ENCODE measurements around the gene THSD4.
"Not testable (repeated sequence)": the region's sequence is repeated elsewhere in the genome, so short reads cannot be mapped to it uniquely, and the experiment has no call there.

The THSD4 gene

GRCh38 chr15:71189718-71190117 is 74.4 kb downstream of the THSD4 start:
- DNase-seq = no peak

DNA sequence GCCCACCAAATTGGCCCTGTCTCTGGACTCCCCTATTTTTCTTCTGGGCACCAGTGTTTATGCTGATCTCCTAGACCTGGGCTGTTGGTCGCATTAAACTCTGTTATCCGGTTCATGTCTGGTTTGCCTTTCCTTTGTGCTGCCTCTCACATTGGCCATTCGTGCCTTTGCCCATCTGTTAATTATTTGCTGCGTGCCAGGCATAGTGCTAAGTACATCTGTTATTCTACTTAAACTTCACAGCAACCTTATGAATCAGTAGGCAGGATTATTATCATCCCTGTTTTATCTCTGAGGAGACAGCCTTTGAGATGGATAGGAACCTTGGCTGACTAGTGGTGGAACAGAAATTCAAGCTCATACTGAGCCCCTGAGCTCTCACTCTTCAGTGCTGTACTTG is 76.0 kb downstream of the THSD4 start:
- DNase-seq = no peak

GRCh38 chr15:71192816-71193215 is 77.5 kb downstream of the THSD4 start:
- no peak for DNase-seq

- DNase-seq = no peak
These were observed 79.0 kb downstream of the THSD4 start for GRCh38 chr15:71194286-71194685.

DNA sequence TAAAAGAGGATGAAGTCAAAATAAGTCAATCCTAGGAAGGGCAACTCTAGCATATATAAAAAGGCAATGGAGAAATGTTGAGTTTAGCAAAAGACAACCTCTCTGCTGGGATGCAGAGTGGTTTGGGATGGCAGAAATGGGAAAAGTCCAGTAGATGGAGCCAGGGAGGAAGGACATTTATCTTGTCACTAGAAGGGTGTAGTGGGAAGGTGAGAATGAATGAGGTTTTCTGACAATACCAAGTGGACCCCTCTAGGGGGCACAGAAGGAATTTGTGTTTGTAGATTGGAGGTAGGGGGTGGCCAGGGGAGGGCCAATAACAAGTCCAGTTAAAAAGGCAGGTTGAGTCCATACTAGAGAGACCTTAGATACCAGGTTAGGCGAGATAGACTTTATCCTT is 80.0 kb downstream of the THSD4 start:
- no peak for DNase-seq

GRCh38 chr15:71197620-71198019 is 82.3 kb downstream of the THSD4 start:
- no peak for DNase-seq

DNA sequence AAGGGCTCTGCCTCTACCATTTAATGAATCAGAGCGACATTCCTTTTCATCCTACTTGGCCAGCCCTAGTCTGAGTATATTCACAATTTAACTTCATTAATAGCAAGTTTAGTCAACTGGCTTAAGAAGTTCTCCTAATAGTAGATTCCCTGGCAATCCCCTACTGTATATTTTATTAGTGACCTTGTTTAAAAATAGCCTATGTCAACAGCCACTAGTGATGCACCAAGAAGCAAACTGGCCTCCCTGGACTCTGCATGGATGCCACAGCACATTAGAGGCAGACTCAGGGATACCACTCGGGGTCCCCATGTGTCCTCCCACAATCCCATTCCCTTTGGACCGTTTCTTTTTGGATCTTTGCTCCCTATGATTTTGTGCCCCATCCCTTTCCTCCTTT is 83.6 kb downstream of the THSD4 start:
- DNase-seq = no peak

DNA sequence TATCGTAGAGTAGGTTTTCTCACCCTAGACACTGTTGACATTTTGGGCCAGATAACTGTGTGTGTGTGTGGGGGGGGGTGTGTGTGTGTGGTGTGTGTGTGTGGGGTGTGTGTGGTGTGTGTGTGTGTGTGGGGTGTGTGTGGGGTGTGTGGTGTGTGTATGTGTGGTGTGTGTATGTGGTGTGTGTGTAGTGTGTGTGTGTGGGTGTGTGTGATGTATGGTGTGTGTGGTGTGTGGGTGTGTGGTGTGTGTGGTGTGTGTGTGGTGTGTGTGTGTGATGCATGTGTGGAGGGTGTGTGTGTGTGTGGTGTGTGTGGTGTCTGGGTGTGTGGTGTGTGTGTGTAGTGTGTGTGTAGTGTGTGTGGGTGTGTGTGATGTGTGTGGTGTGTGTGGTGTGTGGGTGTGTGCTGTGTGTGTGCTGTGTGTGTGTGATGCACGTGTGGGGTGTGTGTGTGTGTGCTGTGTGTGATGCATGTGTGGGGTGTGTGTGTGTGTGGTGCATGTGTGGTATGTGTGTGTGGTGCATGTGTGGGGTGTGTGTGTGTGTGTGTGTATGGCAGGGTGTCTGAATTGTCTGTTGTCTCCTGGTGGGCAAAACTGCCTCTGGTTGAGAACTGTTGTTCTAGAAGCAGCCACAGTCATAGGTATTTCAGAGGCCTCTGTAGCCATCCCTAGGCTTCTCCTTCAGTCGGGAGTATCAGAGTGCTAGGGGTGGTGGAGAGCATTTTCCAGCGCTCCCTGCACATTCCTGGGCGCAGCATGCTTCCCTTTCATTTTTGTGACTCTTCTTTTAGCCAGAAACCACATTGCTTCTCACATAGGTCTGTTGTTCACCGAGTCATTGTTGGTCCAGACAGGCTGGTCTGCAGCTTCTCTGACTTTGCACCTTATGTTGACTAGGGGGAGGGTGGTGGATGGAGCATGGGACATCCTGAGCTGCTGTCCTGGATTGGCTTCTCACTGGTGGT is 84.4 kb downstream of the THSD4 start:
- no peak for DNase-seq

DNA sequence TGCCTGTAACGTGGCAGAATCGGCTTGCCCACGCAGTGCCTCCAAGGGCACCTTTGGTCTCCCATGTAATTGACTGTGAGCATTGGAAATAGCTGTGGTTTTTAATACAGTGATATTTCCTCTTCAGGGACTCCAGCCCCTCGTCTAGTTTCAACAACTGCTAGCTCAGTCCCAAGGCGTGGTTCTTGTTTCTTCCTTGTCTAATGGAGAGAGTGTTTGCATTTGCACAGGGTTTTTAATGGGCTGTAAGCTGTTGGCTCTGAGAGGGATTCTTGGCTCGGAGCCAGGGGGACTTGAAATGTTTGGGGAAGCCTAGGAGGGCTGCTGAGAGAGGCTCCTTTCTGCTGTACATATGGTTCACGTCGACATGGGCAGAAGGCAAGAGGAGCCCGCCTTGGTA is 86.2 kb downstream of the THSD4 start:
- DNase-seq = no peak

- DNase-seq = no peak
These were observed 87.4 kb downstream of the THSD4 start for GRCh38 chr15:71202712-71203111.

- DNase-seq = no peak
These were observed 88.6 kb downstream of the THSD4 start for GRCh38 chr15:71203586-71204474.

DNA sequence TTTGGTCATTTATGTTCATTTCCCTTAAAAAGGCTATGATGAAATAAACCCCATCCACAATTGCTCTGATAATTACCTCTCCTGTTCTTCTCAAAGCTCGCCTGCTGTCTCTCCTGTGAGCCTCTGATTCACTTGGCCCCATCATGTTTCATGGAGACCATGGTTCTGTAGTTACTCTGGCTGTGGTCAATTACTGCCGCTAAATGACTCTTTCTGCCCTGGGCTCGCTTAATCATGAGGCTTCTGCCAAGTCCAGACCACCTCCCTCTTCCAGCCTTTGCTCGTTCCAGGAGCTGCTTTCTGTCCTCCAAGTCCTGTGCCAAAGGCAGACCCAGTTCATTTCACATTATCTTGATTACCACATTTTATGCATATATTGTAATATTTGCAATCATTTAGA is 91.9 kb downstream of the THSD4 start:
- no peak for DNase-seq

DNA sequence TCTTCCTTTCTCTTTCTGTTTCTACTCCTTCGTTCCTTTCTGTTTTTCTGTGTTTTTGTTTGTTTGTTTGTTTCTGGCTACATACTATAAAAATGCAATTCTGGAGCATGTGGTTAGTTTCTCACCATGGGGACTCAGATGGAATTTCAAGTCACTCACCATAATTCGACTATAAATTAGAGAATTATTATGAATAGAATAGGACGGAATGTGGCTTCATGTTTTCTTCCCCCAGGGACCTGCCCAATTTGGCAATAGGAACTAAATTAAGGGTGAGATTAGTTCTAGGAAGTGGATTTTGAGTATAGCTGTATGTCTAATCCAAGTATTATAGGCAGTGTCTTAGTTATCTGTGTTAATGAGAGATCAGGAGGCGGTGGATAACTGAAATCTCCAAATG is 96.9 kb downstream of the THSD4 start:
- no peak for DNase-seq

DNA sequence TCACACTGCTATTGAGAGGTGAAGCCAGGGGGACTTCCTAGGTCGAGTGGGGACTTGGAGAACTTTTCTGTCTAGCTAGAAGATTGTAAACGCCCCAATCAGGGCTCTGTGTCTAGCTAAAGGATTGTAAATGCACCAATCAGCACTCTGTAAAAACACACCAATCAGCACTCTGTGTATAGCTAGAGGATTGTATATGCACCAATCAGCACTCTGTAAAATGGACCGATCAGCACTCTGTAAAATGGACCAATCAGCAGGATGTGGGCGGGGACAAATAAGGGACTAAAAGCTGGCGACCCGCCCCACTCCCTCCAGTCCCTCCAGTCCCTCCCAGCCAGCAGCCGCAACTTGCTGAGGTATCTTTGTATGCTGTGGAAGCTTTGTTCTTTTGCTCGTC is 98.7 kb downstream of the THSD4 start:
- not testable (repeated sequence) for DNase-seq

- no peak for DNase-seq
These were observed 100.0 kb downstream of the THSD4 start for GRCh38 chr15:71215126-71215894.

- DNase-seq = no peak
These were observed 103.1 kb downstream of the THSD4 start for GRCh38 chr15:71218272-71218805.

DNA sequence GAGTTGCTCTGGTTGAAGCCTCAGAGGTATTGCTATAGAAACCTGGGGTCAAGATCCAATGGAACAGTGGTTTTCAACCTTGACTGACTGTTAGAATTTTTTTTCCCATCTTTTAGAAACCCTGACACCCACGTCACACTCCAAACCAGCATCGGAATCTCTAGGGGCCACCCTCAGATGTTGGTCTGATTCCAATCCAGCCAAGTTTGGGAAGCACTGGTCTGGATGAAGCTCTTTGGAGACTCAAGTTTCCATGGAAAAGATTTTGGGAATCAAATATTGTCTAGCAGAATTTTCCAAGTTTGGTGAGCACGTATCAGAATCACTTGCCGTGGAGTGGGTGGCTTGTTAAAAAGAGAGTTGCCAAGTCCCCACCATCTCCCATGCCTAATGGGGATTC is 103.8 kb downstream of the THSD4 start:
- no peak for DNase-seq

DNA sequence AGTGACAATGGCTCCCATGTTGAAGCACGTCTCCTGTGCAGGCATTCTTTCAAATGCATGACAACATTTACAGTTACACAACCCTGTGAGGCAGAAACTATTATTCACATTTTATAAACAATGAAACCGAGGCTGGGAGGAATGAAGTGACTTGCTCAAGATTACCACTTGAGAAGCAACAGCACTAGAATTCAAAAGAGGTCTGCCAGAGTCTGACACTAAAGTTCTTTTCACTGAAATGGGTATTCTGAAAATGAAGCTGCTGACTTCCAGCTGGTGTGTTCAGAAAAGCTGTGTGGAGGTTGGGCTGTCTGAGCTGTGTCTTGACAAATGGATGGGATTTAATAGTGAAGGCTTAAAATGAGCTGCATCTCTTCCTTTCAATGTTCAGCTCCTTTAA is 104.4 kb downstream of the THSD4 start:
- no peak for DNase-seq

GRCh38 chr15:71220828-71221227 is 105.6 kb downstream of the THSD4 start:
- DNase-seq = no peak

DNA sequence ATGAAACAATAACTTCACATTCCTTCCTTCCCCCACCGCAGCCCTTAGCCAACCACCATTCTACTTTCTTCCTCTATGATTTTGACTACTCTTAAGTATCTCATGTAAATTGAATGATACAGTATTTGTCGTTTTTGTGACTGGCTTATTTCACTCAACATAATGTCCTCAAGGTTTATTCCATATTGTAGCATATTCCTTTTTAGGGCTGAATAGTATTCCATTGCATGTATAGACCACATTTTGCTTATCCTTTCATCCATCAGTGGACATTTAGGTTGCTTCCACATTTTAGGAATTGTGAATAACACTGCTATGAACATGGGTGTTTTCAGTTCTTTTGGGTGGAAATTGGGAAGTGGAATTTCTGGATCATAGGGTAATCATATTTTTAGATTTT is 106.1 kb downstream of the THSD4 start:
- DNase-seq = no peak

DNA sequence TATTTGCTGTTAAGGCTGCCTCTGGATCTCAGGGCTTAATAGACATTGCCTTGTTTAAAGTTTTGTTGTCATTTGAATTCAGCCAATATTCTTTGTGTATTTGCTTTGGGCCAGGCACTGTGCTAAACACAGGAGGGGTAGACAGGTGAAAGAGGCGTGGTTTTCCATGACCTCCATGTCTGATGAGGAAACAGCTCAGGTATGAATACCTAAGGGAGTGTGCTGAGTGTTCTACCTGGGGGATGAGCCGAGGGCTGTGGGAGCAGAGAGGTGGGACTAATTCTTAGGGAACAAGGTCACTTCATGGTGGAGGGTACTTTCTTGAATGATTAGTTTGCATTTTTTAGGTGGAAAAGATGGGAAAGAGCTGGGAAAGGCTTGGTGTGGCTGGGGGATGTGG is 108.2 kb downstream of the THSD4 start:
- no peak for DNase-seq

GRCh38 chr15:71224024-71224423 is 108.8 kb downstream of the THSD4 start:
- no peak for DNase-seq

Data from C1 segment of cervical spinal cord (tissue), 14 donors.